Loucy (cell line): ENCODE measurements around the gene NOX5.
"Not testable (repeated sequence)": the region's sequence is repeated elsewhere in the genome, so short reads cannot be mapped to it uniquely, and the experiment has no call there.

Source experiments
- H2AFZ ChIP-seq: fragments of 200-600 bp; sonication (generic); 2 replicates; pipeline ENCODE4 v1.6.0; 2016; ENCODE audit warnings: antibody characterized with exemption, mild to moderate bottlenecking, low read length, moderate library complexity
- H3F3A ChIP-seq: fragments of 200-600 bp; 2 replicates; pipeline ENCODE4 v1.6.0; 2016; ENCODE audit warnings: antibody characterized with exemption, low read depth, mild to moderate bottlenecking
- H3K27me3 ChIP-seq: fragments of 200-600 bp; sonication (generic); 2 replicates; pipeline ENCODE4 v1.6.1; 2014; ENCODE audit warnings: low read length, mild to moderate bottlenecking; ENCODE audit not compliant: insufficient read depth, poor library complexity, severe bottlenecking
- H3K36me3 ChIP-seq: fragments of 200-600 bp; sonication (generic); 2 replicates; pipeline ENCODE4 v1.6.1; 2016; ENCODE audit warnings: low read length; ENCODE audit not compliant: insufficient read depth
- H3K4me1 ChIP-seq: fragments of 200-600 bp; sonication (generic); 2 replicates; pipeline ENCODE4 v1.5.1; 2014; ENCODE audit warnings: low read length, mild to moderate bottlenecking; ENCODE audit not compliant: insufficient read depth, poor library complexity, severe bottlenecking
- H3K4me2 ChIP-seq: fragments of 200-600 bp; sonication (generic); 2 replicates; pipeline ENCODE4 v1.6.0; 2014; ENCODE audit warnings: antibody characterized with exemption, low read length, low read depth, mild to moderate bottlenecking; ENCODE audit not compliant: poor library complexity, severe bottlenecking
- H3K4me3 ChIP-seq: fragments of 200-600 bp; sonication (generic); 2 replicates; pipeline ENCODE4 v1.5.1; 2014; ENCODE audit warnings: low read length, mild to moderate bottlenecking, mixed read lengths; ENCODE audit not compliant: poor library complexity, severe bottlenecking
- H3K79me2 ChIP-seq: fragments of 200-600 bp; sonication (generic); 2 replicates; pipeline ENCODE4 v1.6.1; 2014; ENCODE audit warnings: low read length; ENCODE audit not compliant: insufficient read depth
- H3K9ac ChIP-seq: fragments of 200-600 bp; sonication (generic); 2 replicates; pipeline ENCODE4 v1.6.0; 2014; ENCODE audit warnings: mild to moderate bottlenecking, low read depth, low read length, moderate library complexity; ENCODE audit not compliant: poor library complexity, severe bottlenecking
- H3K9me2 ChIP-seq: fragments of 200-600 bp; sonication (generic); replicated peaks from 2 replicates; pipeline ENCODE4 v1.6.1; 2016; ENCODE audit warnings: low read depth, low read length, mixed read lengths
- H3K9me3 ChIP-seq: fragments of 200-600 bp; sonication (generic); 2 replicates; pipeline ENCODE4 v1.6.1; 2014; ENCODE audit warnings: mild to moderate bottlenecking, antibody characterized with exemption, low read length, low read depth; ENCODE audit not compliant: insufficient read depth
- H4K20me1 ChIP-seq: fragments of 200-600 bp; sonication (generic); 2 replicates; pipeline ENCODE4 v1.6.0; 2014; ENCODE audit warnings: antibody characterized with exemption, low read length, mild to moderate bottlenecking; ENCODE audit not compliant: insufficient read depth, poor library complexity, severe bottlenecking
- CTCF ChIP-seq: fragments of 200-600 bp; sonication (generic); conservative IDR thresholded peaks from 2 replicates; pipeline ENCODE4 v1.5.1; 2014; ENCODE audit warnings: mild to moderate bottlenecking, antibody characterized with exemption, low read length
- EZH2phosphoT487 ChIP-seq: fragments of 200-600 bp; IDR thresholded peaks from 2 replicates; pipeline ENCODE4 v1.6.1; 2018; ENCODE audit warnings: antibody characterized with exemption, mild to moderate bottlenecking, moderate library complexity, borderline replicate concordance

The NOX5 gene

GRCh38 chr15:69068157-69068556 is 53.7 kb downstream of the NOX5 start:
- Histone ChIP-seq H3K27me3 (no peaks in the 10 kb centered on the region), H3K79me2 (no peaks in the 10 kb centered on the region), H3K36me3 (no peaks in the 10 kb centered on the region), H3K4me1 (no peaks in the 10 kb centered on the region), H3K4me3 (no peak overlapping the region), H4K20me1 (no peaks in the 10 kb centered on the region), H3K9ac (no peak overlapping the region), H3K9me2 (no peaks in the 10 kb centered on the region), H3K9me3 (no peaks in the 10 kb centered on the region), H3F3A (no peaks in the 10 kb centered on the region), H2AFZ (no peak overlapping the region), H3K4me2 (no peak overlapping the region)
- TF ChIP-seq EZH2phosphoT487 = no peak
- TF ChIP-seq CTCF = no peak

GRCh38 chr15:69069290-69069689 is 54.8 kb downstream of the NOX5 start:
- H3K9me2 ChIP-seq, H3K79me2 ChIP-seq, H3K9me3 ChIP-seq: not testable (repeated sequence)

GRCh38 chr15:69069996-69070395 is 55.5 kb downstream of the NOX5 start:
- Histone ChIP-seq H3K36me3 (no peaks in the 10 kb centered on the region), H3K4me1 (no peaks in the 10 kb centered on the region), H3K9me3 (no peaks in the 10 kb centered on the region), H3F3A (no peaks in the 10 kb centered on the region), H3K9ac (no peak overlapping the region), H3K27me3 (no peaks in the 10 kb centered on the region), H3K4me2 (no peak overlapping the region), H4K20me1 (no peaks in the 10 kb centered on the region), H2AFZ (no peak overlapping the region), H3K4me3 (no peak overlapping the region), H3K9me2 (no peaks in the 10 kb centered on the region), H3K79me2 (no peaks in the 10 kb centered on the region)
- TF ChIP-seq EZH2phosphoT487 = no peak
- TF ChIP-seq CTCF = no peak

More at GRCh38 chr15:69069290-69069689, 54.8 kb downstream of the NOX5 start:
- not testable (repeated sequence) for H3K36me3 ChIP-seq, H4K20me1 ChIP-seq, H3K9ac ChIP-seq, H3K4me3 ChIP-seq, H3K4me2 ChIP-seq, H3K27me3 ChIP-seq, H3F3A ChIP-seq, H3K4me1 ChIP-seq, H2AFZ ChIP-seq

GRCh38 chr15:69070396-69070795 is 55.9 kb downstream of the NOX5 start:
- Histone ChIP-seq H3K9me3 (no peaks in the 10 kb centered on the region), H3K9me2 (no peaks in the 10 kb centered on the region), H2AFZ (no peak overlapping the region), H3K79me2 (no peaks in the 10 kb centered on the region), H3K4me3 (no peak overlapping the region), H3F3A (no peaks in the 10 kb centered on the region), H3K27me3 (no peaks in the 10 kb centered on the region), H4K20me1 (no peaks in the 10 kb centered on the region), H3K36me3 (no peaks in the 10 kb centered on the region), H3K4me2 (no peak overlapping the region), H3K4me1 (no peaks in the 10 kb centered on the region), H3K9ac (no peak overlapping the region)
- no peak for TF ChIP-seq CTCF
- TF ChIP-seq EZH2phosphoT487 = no peak
